ENCODE measurements around the gene ATF7. TPM values are rescaled to one million over a fixed set of nuclear protein-coding genes. Genes with fewer than 3 reads are reported as not detected.

ATF7 gene
- total RNA-seq, 1 donor from 2014 or later, result 62.5 TPM

Other genes starting within 250 kb of the ATF7 start
- gene SP1, start 246.2 kb downstream of the ATF7 start, total RNA-seq, result 101 TPM
- gene AMHR2, start 202.5 kb downstream of the ATF7 start, total RNA-seq, result not detected
- 86.4 TPM for gene PRR13, start 184.6 kb downstream of the ATF7 start, total RNA-seq
- 772 TPM for gene PCBP2, start 174.3 kb downstream of the ATF7 start, total RNA-seq
- gene MAP3K12, start 126.9 kb downstream of the ATF7 start, total RNA-seq, result 28.6 TPM
- gene TARBP2, start 125.1 kb downstream of the ATF7 start, total RNA-seq, result 19.4 TPM
- not detected for gene NPFF, start 118.9 kb downstream of the ATF7 start, total RNA-seq
- 148 TPM for gene ATP5MC2, start 49.7 kb upstream of the ATF7 start, total RNA-seq
- gene CALCOCO1, start 101.1 kb upstream of the ATF7 start, total RNA-seq, result 206 TPM
- gene CISTR, start 125.6 kb upstream of the ATF7 start, total RNA-seq, result not detected